ENCODE measurements around the gene CUL7.
A peak's percentile ranks its signal among the peaks of the same experiment; 100 is the strongest.
"Not testable (repeated sequence)": the region's sequence is repeated elsewhere in the genome, so short reads cannot be mapped to it uniquely, and the experiment has no call there.

Gene CUL7

DNA sequence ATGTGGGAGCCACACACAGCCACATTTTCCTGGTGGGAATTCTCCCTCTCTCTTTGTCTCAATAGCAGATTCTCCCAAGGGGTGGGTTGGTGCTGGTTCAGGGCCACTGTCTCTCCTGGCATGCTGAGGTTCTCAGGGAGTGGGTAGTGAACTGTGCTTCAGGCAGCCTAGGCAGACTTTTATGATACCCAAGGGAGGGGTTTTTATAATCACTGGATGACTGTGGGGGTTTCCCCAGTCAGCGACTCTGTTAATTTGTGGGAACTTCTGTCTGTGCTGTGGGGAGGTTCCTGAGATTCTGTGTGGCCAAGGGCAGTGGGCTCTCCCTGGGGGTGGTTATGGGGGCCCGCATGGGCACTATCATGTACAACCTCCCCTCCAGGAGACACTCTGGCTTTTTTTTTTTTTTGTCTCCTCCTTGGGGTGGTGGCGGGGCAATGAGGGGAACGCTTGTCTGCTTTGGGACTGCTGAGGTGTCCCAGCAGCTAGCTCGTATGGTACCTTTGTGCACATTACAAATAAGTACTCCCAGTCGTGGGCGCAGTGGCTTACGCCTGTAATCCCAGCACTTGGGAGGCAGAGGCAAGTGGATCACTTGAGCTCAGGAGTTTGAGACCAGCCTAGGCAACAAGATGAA lies 32.5 kb upstream of the CUL7 start:
- no peak for TF ChIP-seq ZNF274 (IDR thresholded peaks at IDR 0.05; ENCODE audit: low read depth, low read length)
- H3K4me3 ChIP-seq (ENCODE audit: low read length): no peak overlapping the region

DNA sequence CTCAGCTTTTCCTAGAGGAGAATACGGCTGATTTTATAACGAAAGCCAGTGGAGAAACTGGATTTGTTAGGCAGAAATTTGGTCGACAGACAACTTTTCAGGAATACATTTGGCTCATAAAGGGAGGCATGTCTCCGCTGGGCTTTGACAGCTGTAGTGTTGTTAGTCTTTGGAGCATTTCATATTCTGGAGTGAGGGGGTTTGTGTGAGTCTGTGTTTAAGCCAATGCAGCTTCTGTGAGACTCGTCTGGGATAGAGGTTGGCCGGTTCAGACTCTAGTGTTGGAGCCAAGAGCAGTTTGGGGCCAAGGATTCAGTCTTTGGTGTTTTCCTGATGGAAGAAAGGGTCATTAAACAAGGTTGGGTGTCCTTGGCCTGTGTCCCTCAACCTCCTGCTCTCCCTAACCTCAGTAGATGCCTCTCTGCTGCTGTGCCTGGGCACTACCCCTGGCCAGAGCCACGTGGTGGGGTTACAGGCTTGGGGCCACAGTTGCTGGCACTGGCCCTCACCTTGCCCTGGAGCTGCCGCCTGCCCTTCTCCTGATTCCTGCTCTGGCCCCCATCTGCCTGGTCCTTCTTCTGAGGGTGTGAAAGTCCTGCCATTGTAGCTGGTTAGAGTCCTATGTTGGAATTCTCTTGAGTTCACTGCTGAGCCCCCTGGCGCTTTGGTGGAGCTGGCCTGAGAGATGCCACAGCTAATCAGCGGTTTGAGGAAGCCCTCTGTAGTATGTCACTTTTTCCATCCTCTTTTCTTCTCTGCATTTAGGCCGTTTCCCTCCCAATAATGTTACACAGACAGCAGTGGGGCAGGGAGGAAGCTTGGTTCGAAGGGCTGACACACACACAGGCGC lies 29.4 kb upstream of the CUL7 start:
- no peak overlapping the region for H3K4me3 ChIP-seq (ENCODE audit: low read length)
- TF ChIP-seq ZNF274 (IDR thresholded peaks at IDR 0.05; ENCODE audit: low read depth, low read length): no peak

DNA sequence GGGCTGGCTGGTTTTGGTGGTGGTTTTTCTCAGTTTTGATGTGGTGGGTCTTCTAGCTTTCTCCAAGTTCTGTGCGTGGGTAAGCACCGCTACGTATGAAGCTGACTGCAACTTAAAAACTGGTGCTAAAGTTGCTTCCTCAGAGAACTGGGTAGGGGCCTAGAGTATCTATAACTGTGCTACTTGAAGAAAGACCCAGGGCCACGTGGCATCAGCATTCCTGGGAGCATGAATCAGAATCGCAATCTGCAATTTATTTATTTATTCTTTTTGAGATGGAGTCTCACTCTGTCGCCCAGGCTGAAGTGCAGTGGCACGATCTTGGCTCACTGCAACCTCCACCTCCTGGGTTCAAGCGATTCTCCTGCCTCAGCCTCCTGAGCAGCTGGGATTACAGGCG lies 28.3 kb upstream of the CUL7 start:
- H3K4me3 ChIP-seq (ENCODE audit: low read length): not testable (repeated sequence)

DNA sequence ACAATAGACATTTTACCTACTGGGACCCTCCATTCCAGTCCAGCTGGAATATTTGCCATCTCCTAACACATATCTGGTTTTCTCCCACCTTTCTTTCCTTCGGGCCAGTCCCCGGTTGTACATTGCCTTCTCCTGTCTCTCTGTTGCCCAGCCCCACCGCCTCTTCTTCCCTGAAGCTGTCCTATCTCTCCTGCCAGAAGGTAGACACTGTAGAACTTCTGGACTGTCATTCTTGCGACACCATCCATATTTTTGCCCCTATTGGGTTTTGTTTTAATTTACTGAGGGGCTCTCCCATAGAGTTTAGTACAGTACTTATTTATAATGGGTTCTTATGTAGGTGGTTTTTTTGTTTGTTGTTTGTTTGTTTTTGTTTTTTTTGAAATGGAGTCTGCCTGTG lies 27.4 kb upstream of the CUL7 start:
- no peak overlapping the region for H3K4me3 ChIP-seq (ENCODE audit: low read length)
- no peak for TF ChIP-seq ZNF274 (IDR thresholded peaks at IDR 0.05; ENCODE audit: low read depth, low read length)

DNA sequence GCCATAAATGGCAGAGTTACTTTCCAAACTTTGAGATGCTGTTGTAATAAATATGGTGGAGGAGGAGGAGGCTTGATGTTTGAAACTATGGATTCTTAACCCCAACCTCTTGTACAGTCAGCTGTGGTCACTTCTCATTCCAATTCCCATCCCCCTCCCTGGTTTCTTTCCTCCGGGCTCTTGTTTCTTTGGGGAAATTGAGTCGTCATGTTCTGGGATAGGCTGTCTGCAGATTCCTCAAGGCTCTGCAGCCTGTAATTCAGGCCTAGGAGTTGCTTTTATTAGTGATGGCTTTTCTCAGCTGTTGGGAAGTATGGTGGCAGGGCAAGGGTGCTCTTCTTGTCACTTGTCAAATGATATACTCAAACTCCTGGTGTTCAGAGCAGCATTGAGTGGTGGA lies 25.0 kb upstream of the CUL7 start:
- TF ChIP-seq ZNF274 (IDR thresholded peaks at IDR 0.05; ENCODE audit: low read depth, low read length): no peak
- H3K4me3 ChIP-seq (ENCODE audit: low read length): no peak overlapping the region

DNA sequence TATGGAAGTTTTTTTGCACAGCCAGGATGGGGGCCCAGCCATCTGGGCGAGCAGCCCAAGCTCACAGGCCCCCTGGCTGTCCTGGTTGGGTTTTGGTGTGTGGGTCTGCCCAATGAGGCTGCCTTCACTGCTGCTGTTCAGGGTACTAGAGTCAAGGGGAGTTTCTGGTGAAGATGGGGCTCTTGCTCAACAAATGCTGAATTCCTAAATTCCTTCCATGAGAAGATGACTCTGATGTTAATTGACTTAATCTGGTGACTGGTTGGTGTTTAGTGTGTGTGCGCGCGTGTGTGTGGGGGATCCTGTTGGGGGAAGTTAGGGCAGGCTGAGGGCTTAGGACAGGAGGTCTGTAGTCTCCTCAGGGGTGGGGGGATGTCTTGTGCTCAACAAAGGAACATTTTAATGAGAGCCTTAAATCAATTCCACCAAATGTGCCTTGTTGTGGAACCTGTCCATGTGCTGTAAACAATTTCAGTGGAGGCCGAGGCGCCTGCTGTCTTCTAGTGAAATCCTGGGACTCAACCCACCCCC lies 24.4 kb upstream of the CUL7 start:
- no peak overlapping the region for H3K4me3 ChIP-seq (ENCODE audit: low read length)

DNA sequence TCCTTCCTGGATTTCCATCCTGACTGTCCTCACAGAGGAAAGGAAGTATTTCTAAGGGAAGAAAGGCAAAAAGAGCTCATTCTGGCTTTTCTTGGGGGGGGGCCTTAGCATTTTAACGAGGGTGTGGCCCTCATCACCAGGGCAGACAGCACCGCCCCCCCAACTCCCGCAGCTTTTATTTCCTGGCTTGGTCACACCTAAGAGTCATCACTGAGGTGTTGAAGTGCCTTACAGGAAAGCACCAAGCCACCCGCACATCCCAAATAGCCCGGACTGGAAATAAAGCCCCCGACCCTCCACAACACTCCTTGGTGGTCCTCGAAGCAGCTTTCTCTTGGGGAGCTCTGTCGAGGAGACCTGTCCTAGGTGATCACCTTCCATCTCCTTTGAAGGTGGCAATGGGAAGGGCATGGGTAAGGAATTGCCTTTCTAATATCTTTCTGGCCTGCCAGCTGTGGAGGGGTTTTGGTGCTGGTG lies 23.7 kb upstream of the CUL7 start:
- H3K4me3 ChIP-seq (ENCODE audit: low read length): peak overlapping the region; percentile 61
- no peak for TF ChIP-seq ZNF274 (IDR thresholded peaks at IDR 0.05; ENCODE audit: low read depth, low read length)

More for the DNA sequence above, 24.4 kb upstream of the CUL7 start:
- no peak for TF ChIP-seq ZNF274 (IDR thresholded peaks at IDR 0.05; ENCODE audit: low read depth, low read length)

DNA sequence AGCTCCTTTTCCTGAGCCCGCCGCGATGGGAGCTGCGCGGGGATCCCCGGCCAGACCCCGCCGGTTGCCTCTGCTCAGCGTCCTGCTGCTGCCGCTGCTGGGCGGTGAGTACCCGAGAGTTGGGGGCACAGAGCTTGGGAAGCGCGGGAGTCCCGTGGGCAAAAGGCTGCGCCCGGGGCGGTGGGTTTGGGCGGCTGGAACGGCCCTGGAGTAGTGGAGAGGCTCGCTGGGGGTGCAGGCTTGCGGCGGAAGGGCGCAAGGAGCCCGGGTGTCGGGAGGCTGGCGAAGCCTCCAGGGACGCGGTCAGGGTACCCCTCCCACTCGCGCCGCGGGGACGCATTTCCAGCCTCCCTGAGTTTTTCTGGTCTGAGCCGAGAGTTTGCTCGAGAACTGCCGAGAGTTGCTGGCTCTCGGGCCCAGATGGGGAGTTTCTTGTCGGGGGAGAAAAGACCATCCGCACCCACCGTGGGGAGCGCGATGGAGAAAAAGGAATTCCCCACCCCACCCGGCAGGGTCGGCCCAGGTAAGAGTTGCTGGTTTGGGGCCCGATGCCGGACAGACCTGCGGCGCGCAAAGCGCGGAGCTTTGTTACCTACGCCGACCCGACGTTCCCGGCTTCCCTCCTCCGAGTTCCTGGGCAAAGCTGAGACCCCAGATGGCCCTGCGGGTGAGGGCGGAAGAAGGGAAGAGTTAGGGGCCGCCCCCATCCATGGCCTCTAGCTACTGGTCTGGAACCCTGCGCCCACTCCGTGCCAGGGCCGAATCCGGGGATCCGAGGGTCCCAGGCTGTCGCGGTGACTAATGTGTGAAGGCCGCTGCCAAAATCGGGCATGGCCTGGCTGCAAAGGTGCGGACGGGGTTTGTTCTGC lies 23.0 kb upstream of the CUL7 start:
- TF ChIP-seq ZNF274 (IDR thresholded peaks at IDR 0.05; ENCODE audit: low read depth, low read length): no peak
- peak overlapping the region; percentile 61 for H3K4me3 ChIP-seq (ENCODE audit: low read length)

DNA sequence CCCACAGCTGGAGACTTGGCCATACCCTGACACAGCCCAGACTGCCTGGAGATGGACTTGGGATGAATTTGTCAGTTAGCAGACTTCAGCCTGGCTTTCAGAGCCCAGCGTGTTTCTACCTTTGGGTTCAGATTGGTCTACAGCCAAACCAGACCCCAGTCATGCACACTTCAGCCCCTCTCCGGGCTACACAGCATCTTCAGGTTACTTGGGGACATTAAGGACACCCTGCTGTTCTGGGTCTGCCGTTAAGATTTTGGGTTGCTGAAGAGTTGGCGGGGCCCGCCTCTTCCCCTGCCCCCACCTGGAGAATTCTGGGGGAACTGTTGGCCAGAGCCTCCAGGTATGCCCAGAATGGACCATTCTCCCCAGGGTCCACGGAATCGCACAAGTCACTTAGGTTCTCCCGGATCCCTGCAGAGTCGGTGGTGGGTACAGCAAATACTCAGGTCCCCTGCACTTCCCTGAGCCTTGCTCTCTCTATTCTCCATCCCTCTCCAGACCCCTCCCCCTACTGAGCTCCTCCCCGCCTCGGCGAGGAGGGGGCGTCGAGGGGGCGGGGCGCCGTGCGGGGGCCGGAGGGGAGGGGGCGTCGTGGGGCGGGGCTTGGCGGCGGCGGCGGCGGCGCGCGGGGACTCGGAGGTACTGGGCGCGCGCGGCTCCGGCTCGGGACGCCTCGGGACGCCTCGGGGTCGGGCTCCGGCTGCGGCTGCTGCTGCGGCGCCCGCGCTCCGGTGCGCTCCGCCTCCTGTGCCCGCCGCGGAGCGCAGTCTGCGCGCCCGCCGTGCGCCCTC lies 22.2 kb upstream of the CUL7 start, which contains the start of gene PTK7:
PTK7 (plus strand) TSS at position 645 of the 794 bp plus-strand sequence. CDS start 175 bp downstream, outside the sequence.
- peak within 1 kb of the TSS; percentile 61 for H3K4me3 ChIP-seq (ENCODE audit: low read length)
- TF ChIP-seq ZNF274 (IDR thresholded peaks at IDR 0.05; ENCODE audit: low read depth, low read length): no peak

DNA sequence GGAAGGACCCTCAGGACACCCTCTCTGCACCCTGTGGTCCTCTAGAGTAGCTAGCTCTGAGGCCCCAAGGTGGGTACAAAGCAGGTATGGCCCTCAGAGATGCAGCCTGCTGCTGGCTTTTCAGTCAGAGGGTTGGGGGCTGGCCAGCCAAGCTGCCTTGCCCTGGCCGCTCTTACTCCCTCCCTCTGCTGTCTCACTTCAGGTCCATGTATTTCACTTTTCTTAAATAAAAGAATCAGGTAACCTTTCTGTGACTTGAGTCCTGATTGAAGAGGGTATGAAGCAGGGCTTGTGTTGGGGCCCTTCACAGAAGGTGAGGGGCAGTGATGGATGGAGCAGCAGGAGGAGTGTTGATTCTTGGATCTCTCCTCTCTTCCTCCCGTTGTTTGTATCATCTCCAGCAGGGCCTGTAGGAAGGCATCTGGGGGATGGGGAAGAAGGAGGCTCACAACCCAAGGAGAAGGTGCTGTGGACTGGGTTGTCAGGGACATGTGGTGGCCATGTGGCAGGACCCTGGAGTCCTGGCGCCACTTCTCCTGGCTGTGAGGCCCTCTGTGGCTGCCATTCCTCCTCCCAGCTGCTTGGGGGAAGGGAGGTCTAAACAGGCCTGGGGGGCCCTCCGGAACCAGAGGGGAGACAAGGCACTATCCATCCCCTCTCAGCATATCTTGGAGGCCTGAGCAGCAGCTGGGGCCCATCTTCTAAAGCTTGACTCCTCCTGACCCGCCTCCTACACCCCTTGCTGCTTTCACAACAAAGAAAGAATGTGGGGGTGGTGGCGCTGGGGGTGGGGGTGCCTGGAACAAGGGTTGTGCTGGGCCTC lies 21.4 kb upstream of the CUL7 start:
- no peak overlapping the region for H3K4me3 ChIP-seq (ENCODE audit: low read length)

DNA sequence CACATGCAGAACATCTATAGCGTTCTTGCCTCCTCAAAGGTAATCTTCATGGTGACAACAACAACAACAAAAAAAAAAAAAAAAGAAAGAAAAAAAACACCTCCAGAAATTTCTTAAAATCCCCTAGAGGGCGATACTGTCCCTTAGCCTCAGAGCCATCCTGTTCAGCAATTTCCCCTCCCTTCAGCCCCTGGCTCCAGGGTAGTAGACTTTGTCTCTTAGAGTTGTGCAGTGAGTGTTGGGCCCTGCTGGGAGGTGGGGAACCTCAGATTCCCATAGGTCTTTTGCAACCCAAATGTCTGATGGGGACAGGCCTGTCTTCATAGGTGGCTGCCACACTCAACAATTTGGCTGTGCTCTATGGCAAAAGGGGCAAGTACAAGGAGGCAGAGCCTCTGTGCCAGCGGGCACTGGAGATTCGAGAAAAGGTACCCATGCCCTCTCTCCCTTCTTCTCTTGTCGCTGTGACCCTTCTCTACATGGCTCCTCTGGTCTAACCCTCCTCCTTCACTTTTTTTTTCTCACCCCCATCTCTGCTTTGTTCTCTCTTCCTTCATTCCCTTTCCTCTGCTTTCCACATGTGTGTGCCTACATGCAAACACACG lies 16.5 kb upstream of the CUL7 start:
- TF ChIP-seq ZNF274 (IDR thresholded peaks at IDR 0.05; ENCODE audit: low read depth, low read length): no peak
- H3K4me3 ChIP-seq (ENCODE audit: low read length): no peak overlapping the region

More for the DNA sequence above, 21.4 kb upstream of the CUL7 start:
- TF ChIP-seq ZNF274 (IDR thresholded peaks at IDR 0.05; ENCODE audit: low read depth, low read length): no peak

DNA sequence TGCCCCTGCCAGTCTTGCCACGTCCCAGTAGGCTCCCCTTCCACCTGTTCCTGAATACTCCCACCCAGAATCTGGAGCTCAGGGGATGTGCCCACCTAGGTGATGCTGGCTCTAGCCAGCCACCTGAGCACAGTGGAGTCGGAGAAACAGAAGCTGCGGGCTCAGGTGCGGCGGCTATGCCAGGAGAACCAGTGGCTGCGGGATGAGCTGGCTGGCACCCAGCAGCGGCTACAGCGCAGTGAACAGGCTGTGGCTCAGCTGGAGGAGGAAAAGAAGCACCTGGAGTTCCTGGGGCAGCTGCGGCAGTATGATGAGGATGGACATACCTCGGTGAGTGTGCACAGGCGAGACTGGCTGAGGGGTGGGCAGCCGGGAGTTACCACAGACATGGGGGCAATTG lies 9.2 kb upstream of the CUL7 start:
- TF ChIP-seq ZNF274 (IDR thresholded peaks at IDR 0.05; ENCODE audit: low read depth, low read length): no peak
- no peak overlapping the region for H3K4me3 ChIP-seq (ENCODE audit: low read length)

All from GM08714 (cell line).